PC-9 (cell line): ENCODE measurements around the gene KCNJ16. TPM values are rescaled to one million over a fixed set of nuclear protein-coding genes. Genes with fewer than 3 reads are reported as not detected.

ENCODE experiments used
- BruUV-seq: library from RNA; stranded (reverse); fragments of 400-500 nt; replicated peaks from 2 replicates; lab custom pipeline; 2021; lab: Mats Ljungman, UMichigan
- CTCF ChIA-PET: fragments of 300-600 bp; sonication (Branson Sonifier 250); formaldehyde crosslinking; loops from one replicate; lab custom pipeline; 2022; ENCODE audit warnings: antibody characterized with exemption; lab: Charles Lee
- POLR2A ChIA-PET: fragments of 300-600 bp; sonication (Branson Sonifier 250); formaldehyde crosslinking; loops from one replicate; lab custom pipeline; 2022; ENCODE audit warnings: antibody characterized with exemption; ENCODE audit not compliant: unreplicated experiment; lab: Charles Lee
- DNase-seq, 2 experiments: peaks; one replicate each; pipeline versions ENCODE4 v3.0.0 to v3.0.0-alpha.2; 2015 to 2022; ENCODE audit warnings: mixed read lengths in 1 of 2
- H2AFZ ChIP-seq: fragments of 200-600 bp; sonication (generic); 2 replicates; pipeline ENCODE4 v1.8.1; 2017; ENCODE audit warnings: antibody characterized with exemption
- H3F3A ChIP-seq: fragments of 200-600 bp; sonication (generic); 2 replicates; pipeline ENCODE4 v1.8.1; 2017; ENCODE audit warnings: antibody characterized with exemption, mild to moderate bottlenecking, low read depth; ENCODE audit not compliant: insufficient read depth
- H3K27ac ChIP-seq: fragments of 200-600 bp; sonication (generic); 2 replicates; pipeline ENCODE4 v1.6.1; 2016; ENCODE audit warnings: mixed run types
- H3K27me3 ChIP-seq: fragments of 200-600 bp; sonication (generic); 2 replicates; pipeline ENCODE4 v1.6.1; 2016; ENCODE audit warnings: low read depth, mixed run types; ENCODE audit not compliant: insufficient read depth
- H3K36me3 ChIP-seq: fragments of 200-600 bp; sonication (generic); 2 replicates; pipeline ENCODE4 v1.6.1; 2016; ENCODE audit warnings: low read depth, mixed run types
- H3K4me1 ChIP-seq: fragments of 200-600 bp; sonication (generic); replicated peaks from 2 replicates; pipeline ENCODE4 v1.6.1; 2016; ENCODE audit warnings: mixed run types; ENCODE audit not compliant: insufficient read depth
- H3K4me2 ChIP-seq: fragments of 200-600 bp; sonication (generic); 2 replicates; pipeline ENCODE4 v1.6.1; 2017; ENCODE audit warnings: mixed run types
- H3K4me3 ChIP-seq: fragments of 200-600 bp; sonication (generic); 2 replicates; pipeline ENCODE4 v1.6.1; 2016; ENCODE audit warnings: mixed run types
- H3K79me2 ChIP-seq: fragments of 200-600 bp; sonication (generic); 2 replicates; pipeline ENCODE4 v1.6.1; 2017; ENCODE audit warnings: low read depth, mixed run types
- H3K9me2 ChIP-seq: fragments of 200-600 bp; sonication (generic); 2 replicates; pipeline ENCODE4 v1.8.1; 2017; ENCODE audit warnings: mild to moderate bottlenecking; ENCODE audit not compliant: insufficient read depth
- H3K9me3 ChIP-seq: fragments of 200-600 bp; sonication (generic); 2 replicates; pipeline ENCODE4 v1.8.1; 2016; ENCODE audit warnings: low read depth; ENCODE audit not compliant: insufficient read depth
- H4K20me1 ChIP-seq: fragments of 200-600 bp; sonication (generic); 2 replicates; pipeline ENCODE4 v1.8.1; 2017; ENCODE audit not compliant: insufficient read depth
- EZH2 ChIP-seq: fragments of 200-600 bp; sonication (generic); IDR thresholded peaks from 2 replicates; pipeline ENCODE4 v1.8.0; 2017; ENCODE audit warnings: antibody characterized with exemption, low read depth
- intact Hi-C: fragments of 100-400 bp; cut with micrococcal nuclease; formaldehyde crosslinking; loops from one replicate; pipeline ENCODE4 v1.10.0; 2022; ENCODE audit not compliant: unreplicated experiment
- total RNA-seq: library from RNA; stranded (reverse); gene quantifications from 2 replicates; pipeline ENCODE4 v1.2.3, GENCODE V29; 2021
- TF ChIP-seq, protein P1 (sequence below): fragments of 200-600 bp; sonication (generic); conservative IDR thresholded peaks from 2 replicates; pipeline ENCODE4 v1.6.1; 2017; ENCODE audit warnings: mixed run types, antibody characterized with exemption, mild to moderate bottlenecking, moderate library complexity

Gene KCNJ16
- total RNA-seq, 1 experiment from 2014 or later: not detected

DNA sequence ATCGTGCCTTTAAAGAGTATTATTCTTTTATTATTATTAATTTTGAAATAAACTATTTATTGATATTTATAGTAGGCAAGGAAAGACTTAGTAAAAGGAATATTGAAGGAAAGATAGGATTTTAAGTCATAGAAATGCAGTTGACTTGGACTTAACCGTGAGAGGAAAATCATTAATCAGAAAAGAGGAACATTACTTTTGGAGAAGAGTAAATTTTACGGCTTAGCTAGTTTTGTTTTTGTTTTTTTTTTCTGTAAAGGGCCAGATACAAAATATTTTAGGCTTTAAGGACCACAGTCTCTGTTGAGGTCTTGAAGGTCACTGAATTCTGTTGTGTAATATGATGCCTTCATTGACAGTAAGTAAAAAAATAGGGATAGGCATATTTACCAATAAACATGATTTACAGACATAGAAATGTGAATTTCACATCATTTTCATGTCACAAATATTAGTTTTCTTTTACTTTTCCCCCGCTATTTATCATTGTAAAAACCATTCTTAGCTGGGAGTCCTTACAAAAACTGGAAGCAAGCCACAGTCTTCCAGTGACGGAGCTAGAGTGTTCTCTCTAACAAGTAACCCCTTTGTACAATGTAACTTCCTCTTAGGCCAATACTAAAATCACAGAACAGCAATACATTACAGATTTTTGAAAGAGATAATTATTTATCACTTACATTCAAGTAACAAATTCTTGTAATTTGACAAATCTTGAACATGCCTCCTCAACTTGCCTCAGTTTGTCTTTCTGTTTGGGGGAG is 2.3 kb upstream of the KCNJ16 start:
- intact Hi-C loops: no loop called here
- H3F3A ChIP-seq: no peaks in the 10 kb centered on the region; the same call in 1 of the 2 replicates
- H3K27ac ChIP-seq: no peak overlapping the region
- POLR2A ChIA-PET: no interaction called here
- DNase-seq: no peak
- H2AFZ ChIP-seq: no peak overlapping the region
- peaks cover 10% of the 10 kb centered on the region for H3K4me1 ChIP-seq
- no peaks in the 10 kb centered on the region for H3K9me3 ChIP-seq
- H3K9me2 ChIP-seq: no peaks in the 10 kb centered on the region
- H4K20me1 ChIP-seq: no peaks in the 10 kb centered on the region
- no peaks in the 10 kb centered on the region for H3K79me2 ChIP-seq
- no peak for TF ChIP-seq EZH2
- TF ChIP-seq, protein P1, sequence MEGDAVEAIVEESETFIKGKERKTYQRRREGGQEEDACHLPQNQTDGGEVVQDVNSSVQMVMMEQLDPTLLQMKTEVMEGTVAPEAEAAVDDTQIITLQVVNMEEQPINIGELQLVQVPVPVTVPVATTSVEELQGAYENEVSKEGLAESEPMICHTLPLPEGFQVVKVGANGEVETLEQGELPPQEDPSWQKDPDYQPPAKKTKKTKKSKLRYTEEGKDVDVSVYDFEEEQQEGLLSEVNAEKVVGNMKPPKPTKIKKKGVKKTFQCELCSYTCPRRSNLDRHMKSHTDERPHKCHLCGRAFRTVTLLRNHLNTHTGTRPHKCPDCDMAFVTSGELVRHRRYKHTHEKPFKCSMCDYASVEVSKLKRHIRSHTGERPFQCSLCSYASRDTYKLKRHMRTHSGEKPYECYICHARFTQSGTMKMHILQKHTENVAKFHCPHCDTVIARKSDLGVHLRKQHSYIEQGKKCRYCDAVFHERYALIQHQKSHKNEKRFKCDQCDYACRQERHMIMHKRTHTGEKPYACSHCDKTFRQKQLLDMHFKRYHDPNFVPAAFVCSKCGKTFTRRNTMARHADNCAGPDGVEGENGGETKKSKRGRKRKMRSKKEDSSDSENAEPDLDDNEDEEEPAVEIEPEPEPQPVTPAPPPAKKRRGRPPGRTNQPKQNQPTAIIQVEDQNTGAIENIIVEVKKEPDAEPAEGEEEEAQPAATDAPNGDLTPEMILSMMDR: no peak
- no peaks in the 10 kb centered on the region for H3K36me3 ChIP-seq
- no TSS peak for BruUV-seq
- H3K4me2 ChIP-seq: no peak overlapping the region
- CTCF ChIA-PET: no interaction called here
- no peak overlapping the region for H3K4me3 ChIP-seq
- no peaks in the 10 kb centered on the region for H3K27me3 ChIP-seq

DNA sequence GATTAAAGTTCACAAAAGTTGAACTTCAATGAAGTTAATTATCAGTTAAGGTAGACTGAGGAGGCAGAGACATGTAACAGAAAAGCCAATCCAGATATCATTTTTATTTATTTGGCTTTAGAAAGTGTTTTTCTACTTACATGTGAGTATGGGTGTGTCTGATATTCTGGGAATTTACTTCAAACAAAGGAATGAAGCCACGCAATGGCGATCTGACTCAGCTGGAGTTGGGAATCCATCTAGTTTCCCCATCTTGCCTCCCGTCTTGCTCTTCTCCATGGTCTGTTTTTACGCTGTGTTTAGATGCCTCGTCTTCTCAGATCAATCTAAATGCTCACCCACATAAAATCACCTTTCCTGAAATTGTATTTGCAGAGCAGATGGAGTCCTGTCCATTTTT is 1.7 kb upstream of the KCNJ16 start:
- BruUV-seq: no TSS peak
- TF ChIP-seq, protein P1: no peak
- no peak for TF ChIP-seq EZH2
- H3K4me1 ChIP-seq: peaks cover 10% of the 10 kb centered on the region
- H3K4me3 ChIP-seq: no peak overlapping the region
- intact Hi-C loops: no loop called here
- H3K79me2 ChIP-seq: no peaks in the 10 kb centered on the region
- no peaks in the 10 kb centered on the region for H3K9me3 ChIP-seq
- H3K27me3 ChIP-seq: no peaks in the 10 kb centered on the region
- H3K9me2 ChIP-seq: no peaks in the 10 kb centered on the region
- H3K27ac ChIP-seq: no peak overlapping the region
- H3F3A ChIP-seq: no peaks in the 10 kb centered on the region; the same call in 1 of the 2 replicates
- H2AFZ ChIP-seq: no peak overlapping the region
- H3K36me3 ChIP-seq: no peaks in the 10 kb centered on the region
- H3K4me2 ChIP-seq: no peak overlapping the region
- no peaks in the 10 kb centered on the region for H4K20me1 ChIP-seq
- CTCF ChIA-PET: no interaction called here
- POLR2A ChIA-PET: no interaction called here
- no peak for DNase-seq

DNA sequence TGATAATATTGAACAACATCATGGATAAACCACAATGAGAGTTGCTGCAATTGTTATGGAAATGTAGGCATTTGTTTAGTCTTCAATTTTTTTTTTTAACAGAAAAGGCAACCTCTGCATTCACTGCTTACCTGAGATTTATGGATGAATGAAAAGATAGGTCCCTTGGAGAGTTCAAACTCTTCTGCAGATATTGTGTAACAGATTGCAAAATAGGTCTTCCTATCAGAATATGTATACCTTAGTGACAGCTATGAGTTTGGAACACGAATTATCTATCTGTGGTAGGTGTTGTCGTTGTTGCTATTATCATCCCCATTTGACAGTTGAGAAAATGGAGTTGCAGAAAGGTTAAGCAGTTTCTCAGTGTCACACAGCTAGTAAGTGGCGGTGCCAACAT is 1.2 kb upstream of the KCNJ16 start:
- ChIA-PET POLR2A (no interaction called here), CTCF (no interaction called here)
- intact Hi-C loops: no loop called here
- H3K4me2 ChIP-seq: no peak overlapping the region
- H2AFZ ChIP-seq: no peak overlapping the region
- no peaks in the 10 kb centered on the region for H4K20me1 ChIP-seq
- H3K4me3 ChIP-seq: no peak overlapping the region
- H3F3A ChIP-seq: no peaks in the 10 kb centered on the region; the same call in 1 of the 2 replicates
- H3K27ac ChIP-seq: no peak overlapping the region
- no peak for DNase-seq
- no peaks in the 10 kb centered on the region for H3K9me2 ChIP-seq
- H3K4me1 ChIP-seq: peaks cover 10% of the 10 kb centered on the region
- no peaks in the 10 kb centered on the region for H3K9me3 ChIP-seq
- TF ChIP-seq, protein P1: no peak
- TF ChIP-seq EZH2: no peak
- BruUV-seq: no TSS peak
- no peaks in the 10 kb centered on the region for H3K27me3 ChIP-seq
- no peaks in the 10 kb centered on the region for H3K36me3 ChIP-seq
- no peaks in the 10 kb centered on the region for H3K79me2 ChIP-seq
